Tibial artery (tissue), 4 donors: ENCODE results near the gene ADAM22.

Experiments
- DNase-seq, 2 donors: peaks; one replicate each; pipeline ENCODE4 v3.0.0-alpha.2; 2019
- H3K27ac ChIP-seq, 2 donors: fragments of 200-600 bp; sonication (generic) in 1 of 2; 1 replicate in 1 of 2; 2 replicates in 1 of 2; pipeline ENCODE4 v1.5.1; 2018 to 2019; ENCODE audit warnings: mild to moderate bottlenecking in 1 of 2
- H3K27me3 ChIP-seq, 2 donors: fragments of 200-600 bp; sonication (generic) in 1 of 2; one replicate each; pipeline versions ENCODE4 v1.5.1 to v1.6.0; 2016 to 2019
- H3K36me3 ChIP-seq, 3 donors: fragments of 200-600 bp; sonication (generic) in 2 of 3; one replicate each; pipeline ENCODE4 v1.5.1; 2016 to 2019; ENCODE audit warnings: mild to moderate bottlenecking in 2 of 3
- H3K4me1 ChIP-seq, 4 donors: fragments of 200-600 bp; sonication (generic) in 2 of 4; 1 replicate in 3 of 4; 2 replicates in 1 of 4; pipeline ENCODE4 v1.5.1; 2016 to 2019
- H3K4me3 ChIP-seq, 2 donors: fragments of 200-600 bp; sonication (generic) in 1 of 2; 1 replicate in 1 of 2; 2 replicates in 1 of 2; pipeline ENCODE4 v1.5.1; 2018 to 2019; ENCODE audit warnings: mild to moderate bottlenecking in 2 of 2
- H3K9me3 ChIP-seq, 3 donors: fragments of 200-600 bp; sonication (generic) in 1 of 3; one replicate each; pipeline ENCODE4 v1.5.1; 2016 to 2019
- intact Hi-C: fragments of 100-400 bp; cut with DNase I; formaldehyde crosslinking; loops from one replicate; pipeline ENCODE4 v1.15.0; 2023; ENCODE audit warnings: low total_unique reads
- TF ChIP-seq, protein P1 (sequence below), 2 experiments: fragments of 200-600 bp in 1 of 2; fragments of 450-650 bp in 1 of 2; IDR thresholded peaks; one replicate each; pipeline ENCODE4 v1.5.1; 2017 to 2019; ENCODE audit warnings: antibody characterized with exemption in 2 of 2, mild to moderate bottlenecking in 1 of 2, moderate library complexity in 1 of 2

The ADAM22 gene

DNA sequence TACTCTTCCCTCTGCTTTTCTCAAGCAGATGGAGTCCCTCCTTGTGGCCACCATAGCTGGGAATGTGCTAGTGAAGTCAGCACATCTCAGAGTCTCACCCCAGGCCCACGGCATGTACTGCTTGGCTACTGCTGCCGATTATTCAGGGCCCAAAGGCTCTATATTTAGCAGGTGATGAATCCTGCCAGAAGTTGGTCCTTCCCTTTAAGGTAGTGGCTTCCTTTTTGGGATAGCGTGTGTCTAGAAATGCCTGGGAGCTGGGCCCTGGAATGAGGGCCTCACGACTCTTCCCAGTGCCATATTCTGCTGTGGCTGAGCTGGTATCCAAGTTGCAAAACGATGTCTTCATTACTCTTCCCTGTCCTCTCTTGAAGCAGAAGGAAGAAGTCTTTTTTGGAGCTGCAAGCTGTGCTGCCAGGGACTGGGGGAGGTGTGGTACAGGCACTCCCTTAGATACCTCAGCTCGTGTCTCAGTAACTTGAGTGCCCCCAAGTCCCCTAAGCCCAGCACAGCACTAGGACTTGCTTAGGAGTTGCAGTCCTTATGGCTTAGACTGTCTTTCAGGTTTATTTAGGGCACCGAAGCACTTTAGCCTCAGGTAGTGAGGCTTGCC lies 100.1 kb downstream of the ADAM22 start:
- Histone ChIP-seq H3K36me3 (no peaks in the 10 kb centered on the region), H3K4me1 (no peaks in the 10 kb centered on the region), H3K27me3 (no peaks in the 10 kb centered on the region), H3K9me3 (peaks cover 0 to 15% (median 10%) of the 10 kb centered on the region in 3 donors), H3K4me3 (no peak overlapping the region), H3K27ac (no peak overlapping the region)
- intact Hi-C loops, result no loop called here
- TF ChIP-seq, protein P1, sequence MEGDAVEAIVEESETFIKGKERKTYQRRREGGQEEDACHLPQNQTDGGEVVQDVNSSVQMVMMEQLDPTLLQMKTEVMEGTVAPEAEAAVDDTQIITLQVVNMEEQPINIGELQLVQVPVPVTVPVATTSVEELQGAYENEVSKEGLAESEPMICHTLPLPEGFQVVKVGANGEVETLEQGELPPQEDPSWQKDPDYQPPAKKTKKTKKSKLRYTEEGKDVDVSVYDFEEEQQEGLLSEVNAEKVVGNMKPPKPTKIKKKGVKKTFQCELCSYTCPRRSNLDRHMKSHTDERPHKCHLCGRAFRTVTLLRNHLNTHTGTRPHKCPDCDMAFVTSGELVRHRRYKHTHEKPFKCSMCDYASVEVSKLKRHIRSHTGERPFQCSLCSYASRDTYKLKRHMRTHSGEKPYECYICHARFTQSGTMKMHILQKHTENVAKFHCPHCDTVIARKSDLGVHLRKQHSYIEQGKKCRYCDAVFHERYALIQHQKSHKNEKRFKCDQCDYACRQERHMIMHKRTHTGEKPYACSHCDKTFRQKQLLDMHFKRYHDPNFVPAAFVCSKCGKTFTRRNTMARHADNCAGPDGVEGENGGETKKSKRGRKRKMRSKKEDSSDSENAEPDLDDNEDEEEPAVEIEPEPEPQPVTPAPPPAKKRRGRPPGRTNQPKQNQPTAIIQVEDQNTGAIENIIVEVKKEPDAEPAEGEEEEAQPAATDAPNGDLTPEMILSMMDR (IDR thresholded peaks at IDR 0.05), result no peak
- DNase-seq, result no peak

DNA sequence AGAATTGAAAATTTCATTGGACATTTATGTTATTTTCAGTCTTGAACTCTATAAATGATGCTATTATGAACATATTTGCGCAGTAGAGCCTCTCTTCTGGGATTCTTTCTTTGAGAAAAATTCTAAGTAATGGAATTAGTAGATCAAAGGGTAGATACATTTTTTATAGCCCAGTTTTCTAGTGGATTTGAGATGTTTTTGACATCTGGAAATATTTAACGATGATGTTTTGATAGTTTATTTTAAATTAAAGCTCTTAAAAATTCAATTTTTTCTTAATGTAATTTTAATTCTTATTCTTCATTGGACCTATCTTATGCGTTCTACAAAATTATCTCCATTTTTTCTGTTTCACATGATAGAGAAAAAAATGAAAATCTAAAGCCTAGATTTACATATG lies 103.0 kb downstream of the ADAM22 start:
- H3K27ac ChIP-seq, result no peak overlapping the region
- no peak for DNase-seq
- peaks cover 0 to 2% (median 0%) of the 10 kb centered on the region in 3 donors for H3K9me3 ChIP-seq
- no peak overlapping the region for H3K4me3 ChIP-seq
- intact Hi-C loops, result no loop called here
- H3K27me3 ChIP-seq, result no peaks in the 10 kb centered on the region
- no peaks in the 10 kb centered on the region for H3K4me1 ChIP-seq
- TF ChIP-seq, protein P1 (IDR thresholded peaks at IDR 0.05), result no peak
- no peaks in the 10 kb centered on the region for H3K36me3 ChIP-seq

DNA sequence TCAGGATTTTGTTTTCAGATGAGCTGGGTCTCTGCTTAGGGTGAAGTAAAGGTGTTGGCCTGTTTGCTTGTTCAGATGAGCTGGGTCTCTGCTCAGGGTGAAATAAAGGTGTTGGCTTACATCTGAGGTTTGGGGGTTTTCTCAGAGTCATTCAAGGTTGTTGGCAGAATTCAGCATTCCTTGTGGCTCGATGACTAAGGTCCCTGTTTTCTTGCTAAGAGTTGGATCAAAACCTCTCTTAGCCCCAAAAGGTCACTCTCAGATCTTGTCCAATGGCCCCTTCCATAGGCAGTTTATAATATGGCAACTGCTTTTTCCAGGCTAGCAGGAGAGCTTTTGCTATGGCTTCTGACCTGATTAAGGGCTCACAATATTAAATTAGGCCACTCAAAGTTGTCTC lies 106.6 kb downstream of the ADAM22 start:
- Histone ChIP-seq H3K27me3 (no peaks in the 10 kb centered on the region), H3K27ac (no peak overlapping the region), H3K4me1 (no peaks in the 10 kb centered on the region), H3K4me3 (no peak overlapping the region), H3K9me3 (no peaks in the 10 kb centered on the region), H3K36me3 (no peaks in the 10 kb centered on the region)
- intact Hi-C loops, result no loop called here
- TF ChIP-seq, protein P1 (IDR thresholded peaks at IDR 0.05), result no peak
- DNase-seq, result no peak

DNA sequence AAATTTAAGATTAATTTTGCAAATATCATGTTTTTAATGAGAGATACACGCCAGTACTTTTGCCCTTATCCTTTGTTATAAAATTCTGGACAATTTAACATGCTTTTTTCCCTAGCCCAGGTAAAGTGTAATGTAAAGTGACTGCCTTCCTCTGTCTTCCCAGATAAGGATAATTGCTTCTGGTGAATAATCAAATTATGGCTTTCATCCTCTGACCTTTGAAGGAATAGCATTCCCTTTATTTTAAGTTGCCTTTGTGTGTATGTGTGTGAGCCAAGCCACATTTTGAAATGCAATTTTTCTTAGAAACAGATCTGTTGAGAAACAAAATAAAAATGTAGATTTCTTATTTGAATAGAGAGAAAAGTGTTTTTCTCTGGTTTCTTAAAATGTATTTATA lies 107.5 kb downstream of the ADAM22 start:
- DNase-seq, result no peak
- no peaks in the 10 kb centered on the region for H3K36me3 ChIP-seq
- no peaks in the 10 kb centered on the region for H3K4me1 ChIP-seq
- intact Hi-C loops, result no loop called here
- H3K4me3 ChIP-seq, result no peak overlapping the region
- H3K27me3 ChIP-seq, result no peaks in the 10 kb centered on the region
- no peak overlapping the region for H3K27ac ChIP-seq
- no peaks in the 10 kb centered on the region for H3K9me3 ChIP-seq
- TF ChIP-seq, protein P1 (IDR thresholded peaks at IDR 0.05), result no peak

DNA sequence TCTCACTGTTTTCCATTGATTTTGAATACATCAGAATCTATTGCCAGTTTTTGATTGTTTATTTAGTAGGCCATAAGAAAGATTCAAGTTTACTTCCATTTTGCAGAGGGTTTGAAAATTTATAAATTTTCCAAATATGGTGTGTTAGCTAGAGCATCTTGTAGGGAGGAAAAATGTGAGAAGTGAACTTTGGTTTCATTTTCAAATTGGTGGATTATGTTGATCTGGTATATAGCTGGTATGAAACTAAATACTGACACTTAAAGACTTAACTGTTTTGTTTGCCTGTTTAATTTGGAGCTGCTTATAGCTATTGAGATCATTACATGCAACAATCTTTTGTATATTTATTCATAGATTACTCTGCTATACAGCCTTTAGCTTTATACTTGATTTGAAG lies 108.1 kb downstream of the ADAM22 start:
- Histone ChIP-seq H3K27ac (no peak overlapping the region), H3K27me3 (no peaks in the 10 kb centered on the region), H3K36me3 (no peaks in the 10 kb centered on the region), H3K4me1 (no peaks in the 10 kb centered on the region), H3K9me3 (no peaks in the 10 kb centered on the region), H3K4me3 (no peak overlapping the region)
- DNase-seq, result no peak
- TF ChIP-seq, protein P1 (IDR thresholded peaks at IDR 0.05), result no peak
- intact Hi-C loops, result no loop called here

DNA sequence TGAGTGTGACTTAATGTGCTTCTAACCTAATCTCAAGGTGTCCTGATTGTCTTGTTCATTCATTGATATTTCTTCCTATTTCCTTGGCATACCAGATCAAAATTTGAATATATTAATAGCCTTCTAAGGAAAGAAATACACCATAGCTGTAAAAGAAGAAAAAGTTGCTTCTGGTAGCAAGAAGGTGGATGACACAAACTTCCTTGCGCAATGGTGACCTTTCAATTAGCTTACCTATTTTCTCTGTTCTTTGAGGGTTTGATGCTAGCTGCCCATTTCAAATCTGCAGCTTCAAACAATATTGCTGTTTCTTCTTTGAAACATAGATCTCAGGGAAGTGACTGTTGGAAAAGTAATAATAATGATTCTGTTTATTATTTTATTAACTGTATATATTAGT lies 108.8 kb downstream of the ADAM22 start:
- no peak for DNase-seq
- no peak overlapping the region for H3K4me3 ChIP-seq
- no peak overlapping the region for H3K27ac ChIP-seq
- no peaks in the 10 kb centered on the region for H3K36me3 ChIP-seq
- H3K9me3 ChIP-seq, result no peaks in the 10 kb centered on the region
- intact Hi-C loops, result no loop called here
- TF ChIP-seq, protein P1 (IDR thresholded peaks at IDR 0.05), result no peak
- H3K27me3 ChIP-seq, result no peaks in the 10 kb centered on the region
- no peaks in the 10 kb centered on the region for H3K4me1 ChIP-seq
